GM12878 (cell line): ENCODE data around the gene CATSPERZ.

Source experiments
- BACH1 ChIP-seq: fragments of 450-650 bp; IDR thresholded peaks from 2 replicates; pipeline ENCODE4 v1.6.1; 2017; ENCODE audit warnings: mild to moderate bottlenecking, borderline replicate concordance
- CBFB ChIP-seq: IDR thresholded peaks from 2 replicates; pipeline ENCODE4 v1.6.1; 2016; ENCODE audit warnings: antibody characterized with exemption, low read depth
- CBX5 ChIP-seq: sonication (generic); IDR thresholded peaks from 2 replicates; pipeline ENCODE4 v1.6.1; 2016; ENCODE audit warnings: low read depth, moderate library complexity, mild to moderate bottlenecking, inconsistent platforms
- CHD1 ChIP-seq: IDR thresholded peaks from 2 replicates; pipeline ENCODE4 v1.6.1; 2012; ENCODE audit warnings: low read depth, low read length, improper control_type of control experiment
- CHD4 ChIP-seq: fragments of 200-600 bp; sonication (generic); IDR thresholded peaks from 2 replicates; pipeline ENCODE4 v1.6.1; 2016; ENCODE audit warnings: mild to moderate bottlenecking
- EZH2 ChIP-seq: IDR thresholded peaks from 2 replicates; pipeline ENCODE4 v1.6.1; 2012; ENCODE audit warnings: low read depth, mild to moderate bottlenecking, control low read depth, inconsistent platforms, low read length, borderline replicate concordance; ENCODE audit not compliant: control insufficient read depth
- MEF2A ChIP-seq: IDR thresholded peaks from 2 replicates; pipeline ENCODE4 v1.6.1; 2011; ENCODE audit warnings: low read depth, mild to moderate bottlenecking, low read length, moderate library complexity; ENCODE audit not compliant: insufficient read depth
- RAD51 ChIP-seq: fragments of 450-650 bp; IDR thresholded peaks from 2 replicates; pipeline ENCODE4 v1.6.1; 2016; ENCODE audit warnings: moderate library complexity, mild to moderate bottlenecking, inconsistent platforms
- TF ChIP-seq, protein P1 (sequence below): IDR thresholded peaks from 2 replicates; pipeline ENCODE4 v1.6.1; 2011; ENCODE audit warnings: low read depth, low read length, improper control_type of control experiment, borderline replicate concordance
- TF ChIP-seq, protein P2 (sequence below), 3 experiments: IDR thresholded peaks in 2 of 3; conservative IDR thresholded peaks in 1 of 3; 2 replicates each; pipeline ENCODE4 v1.5.1; 2011; ENCODE audit warnings: low read depth in 3 of 3, low read length in 3 of 3, mild to moderate bottlenecking in 3 of 3, control low read depth in 2 of 3, moderate library complexity in 2 of 3, inconsistent platforms in 1 of 3, mixed read lengths in 1 of 3; ENCODE audit not compliant: control insufficient read depth in 2 of 3, insufficient read depth in 1 of 3; ENCODE audit errors: extremely low read depth in 1 of 3
- TF ChIP-seq, protein P3 (sequence below): IDR thresholded peaks from 2 replicates; pipeline ENCODE4 v1.6.1; 2011; ENCODE audit warnings: borderline replicate concordance, low read depth, mild to moderate bottlenecking, moderate library complexity, low read length; ENCODE audit not compliant: insufficient read depth, poor library complexity, severe bottlenecking

DNA sequence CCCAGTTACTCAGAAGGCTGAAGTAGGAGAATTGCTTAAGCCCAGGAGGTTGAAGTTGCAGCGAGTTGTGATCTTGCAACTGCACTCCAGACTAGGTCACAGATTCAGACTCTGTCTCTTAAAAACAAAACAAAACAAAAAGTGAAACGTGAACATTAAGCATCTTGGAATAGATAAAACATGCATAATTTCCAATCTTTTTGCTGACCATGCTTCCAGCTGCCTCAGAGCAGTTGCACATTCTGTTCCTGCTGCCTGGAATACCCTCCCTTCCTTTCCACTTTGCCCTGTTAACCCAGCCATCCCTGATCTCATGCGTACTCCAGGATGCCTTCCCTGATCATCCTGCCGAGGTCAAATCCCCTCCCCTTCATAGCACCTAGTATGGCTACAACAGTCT lies 39.1 kb downstream of the CATSPERZ start:
- no peak for TF ChIP-seq CHD4
- TF ChIP-seq EZH2 = no peak
- TF ChIP-seq, protein P1, sequence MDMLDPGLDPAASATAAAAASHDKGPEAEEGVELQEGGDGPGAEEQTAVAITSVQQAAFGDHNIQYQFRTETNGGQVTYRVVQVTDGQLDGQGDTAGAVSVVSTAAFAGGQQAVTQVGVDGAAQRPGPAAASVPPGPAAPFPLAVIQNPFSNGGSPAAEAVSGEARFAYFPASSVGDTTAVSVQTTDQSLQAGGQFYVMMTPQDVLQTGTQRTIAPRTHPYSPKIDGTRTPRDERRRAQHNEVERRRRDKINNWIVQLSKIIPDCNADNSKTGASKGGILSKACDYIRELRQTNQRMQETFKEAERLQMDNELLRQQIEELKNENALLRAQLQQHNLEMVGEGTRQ = no peak
- no peak for TF ChIP-seq MEF2A
- no peak for TF ChIP-seq RAD51
- TF ChIP-seq, protein P2, sequence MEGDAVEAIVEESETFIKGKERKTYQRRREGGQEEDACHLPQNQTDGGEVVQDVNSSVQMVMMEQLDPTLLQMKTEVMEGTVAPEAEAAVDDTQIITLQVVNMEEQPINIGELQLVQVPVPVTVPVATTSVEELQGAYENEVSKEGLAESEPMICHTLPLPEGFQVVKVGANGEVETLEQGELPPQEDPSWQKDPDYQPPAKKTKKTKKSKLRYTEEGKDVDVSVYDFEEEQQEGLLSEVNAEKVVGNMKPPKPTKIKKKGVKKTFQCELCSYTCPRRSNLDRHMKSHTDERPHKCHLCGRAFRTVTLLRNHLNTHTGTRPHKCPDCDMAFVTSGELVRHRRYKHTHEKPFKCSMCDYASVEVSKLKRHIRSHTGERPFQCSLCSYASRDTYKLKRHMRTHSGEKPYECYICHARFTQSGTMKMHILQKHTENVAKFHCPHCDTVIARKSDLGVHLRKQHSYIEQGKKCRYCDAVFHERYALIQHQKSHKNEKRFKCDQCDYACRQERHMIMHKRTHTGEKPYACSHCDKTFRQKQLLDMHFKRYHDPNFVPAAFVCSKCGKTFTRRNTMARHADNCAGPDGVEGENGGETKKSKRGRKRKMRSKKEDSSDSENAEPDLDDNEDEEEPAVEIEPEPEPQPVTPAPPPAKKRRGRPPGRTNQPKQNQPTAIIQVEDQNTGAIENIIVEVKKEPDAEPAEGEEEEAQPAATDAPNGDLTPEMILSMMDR (IDR thresholded peaks at IDR 0.05 in 2 of 3, conservative IDR thresholded peaks at IDR 0.05 in 1 of 3; ENCODE audit: control insufficient read depth in 2 of 3, extremely low read depth in 1 of 3, insufficient read depth in 1 of 3, low read depth in 3 of 3, low read length in 3 of 3) = no peak
- TF ChIP-seq CHD1 = no peak
- no peak for TF ChIP-seq BACH1
- no peak for TF ChIP-seq CBX5
- TF ChIP-seq, protein P3, sequence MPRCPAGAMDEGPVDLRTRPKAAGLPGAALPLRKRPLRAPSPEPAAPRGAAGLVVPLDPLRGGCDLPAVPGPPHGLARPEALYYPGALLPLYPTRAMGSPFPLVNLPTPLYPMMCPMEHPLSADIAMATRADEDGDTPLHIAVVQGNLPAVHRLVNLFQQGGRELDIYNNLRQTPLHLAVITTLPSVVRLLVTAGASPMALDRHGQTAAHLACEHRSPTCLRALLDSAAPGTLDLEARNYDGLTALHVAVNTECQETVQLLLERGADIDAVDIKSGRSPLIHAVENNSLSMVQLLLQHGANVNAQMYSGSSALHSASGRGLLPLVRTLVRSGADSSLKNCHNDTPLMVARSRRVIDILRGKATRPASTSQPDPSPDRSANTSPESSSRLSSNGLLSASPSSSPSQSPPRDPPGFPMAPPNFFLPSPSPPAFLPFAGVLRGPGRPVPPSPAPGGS = no peak
- no peak for TF ChIP-seq CBFB
